NCI-H226 (cell line): ENCODE results near the gene TNKS2.
"Not testable (repeated sequence)": the region's sequence is repeated elsewhere in the genome, so short reads cannot be mapped to it uniquely, and the experiment has no call there.

Experiments
- DNase-seq: peaks from one replicate; pipeline ENCODE4 v3.0.0-alpha.2; 2015

TNKS2 gene

GRCh38 chr10:91797048-91797690 lies 1.1 kb upstream of the TNKS2 start:
- DNase-seq, result no peak

- DNase-seq, result no peak
These were observed 704 bp downstream of the TNKS2 start for GRCh38 chr10:91798649-91799611.

- DNase-seq, result no peak
These were observed 1.4 kb downstream of the TNKS2 start for GRCh38 chr10:91799612-91799975.

GRCh38 chr10:91800182-91800581 lies 2.0 kb downstream of the TNKS2 start:
- no peak for DNase-seq

GRCh38 chr10:91800756-91801155 lies 2.5 kb downstream of the TNKS2 start:
- DNase-seq, result no peak

- no peak for DNase-seq
These were observed 5.3 kb downstream of the TNKS2 start for GRCh38 chr10:91803386-91804125.

GRCh38 chr10:91804126-91804510 lies 5.9 kb downstream of the TNKS2 start:
- no peak for DNase-seq

GRCh38 chr10:91805110-91805838 lies 7.0 kb downstream of the TNKS2 start:
- DNase-seq, result no peak

GRCh38 chr10:91807264-91807663 lies 9.0 kb downstream of the TNKS2 start:
- not testable (repeated sequence) for DNase-seq

GRCh38 chr10:91813251-91813650 lies 15.0 kb downstream of the TNKS2 start:
- no peak for DNase-seq

- no peak for DNase-seq
These were observed 18.8 kb downstream of the TNKS2 start for GRCh38 chr10:91816981-91817380.

- DNase-seq, result no peak
These were observed 21.9 kb downstream of the TNKS2 start for GRCh38 chr10:91820144-91820543.

GRCh38 chr10:91824076-91824475 lies 25.9 kb downstream of the TNKS2 start:
- DNase-seq, result no peak

GRCh38 chr10:91829268-91829667 lies 31.0 kb downstream of the TNKS2 start:
- DNase-seq, result no peak

- no peak for DNase-seq
These were observed 40.0 kb downstream of the TNKS2 start for GRCh38 chr10:91838199-91838598.

- no peak for DNase-seq
These were observed 44.9 kb downstream of the TNKS2 start for GRCh38 chr10:91843083-91843482.

GRCh38 chr10:91856637-91857036 lies 58.4 kb downstream of the TNKS2 start:
- no peak for DNase-seq

- no peak for DNase-seq
These were observed 62.7 kb downstream of the TNKS2 start for GRCh38 chr10:91860885-91861284.

- no peak for DNase-seq
These were observed 65.9 kb downstream of the TNKS2 start for GRCh38 chr10:91864099-91864498.

GRCh38 chr10:91864744-91865143 lies 66.5 kb downstream of the TNKS2 start:
- no peak for DNase-seq

- DNase-seq, result no peak
These were observed 67.4 kb downstream of the TNKS2 start for GRCh38 chr10:91865562-91866081.

- no peak for DNase-seq
These were observed 76.9 kb downstream of the TNKS2 start for GRCh38 chr10:91875156-91875555.

GRCh38 chr10:91875779-91876178 lies 77.6 kb downstream of the TNKS2 start:
- no peak for DNase-seq
